ENCODE measurements around the gene ADRB1. TPM values are rescaled to one million over a fixed set of nuclear protein-coding genes. Genes with fewer than 3 reads are reported as not detected.

ADRB1 gene
- total RNA-seq, 1 experiment from 2014 or later = 2.3 TPM

DNA sequence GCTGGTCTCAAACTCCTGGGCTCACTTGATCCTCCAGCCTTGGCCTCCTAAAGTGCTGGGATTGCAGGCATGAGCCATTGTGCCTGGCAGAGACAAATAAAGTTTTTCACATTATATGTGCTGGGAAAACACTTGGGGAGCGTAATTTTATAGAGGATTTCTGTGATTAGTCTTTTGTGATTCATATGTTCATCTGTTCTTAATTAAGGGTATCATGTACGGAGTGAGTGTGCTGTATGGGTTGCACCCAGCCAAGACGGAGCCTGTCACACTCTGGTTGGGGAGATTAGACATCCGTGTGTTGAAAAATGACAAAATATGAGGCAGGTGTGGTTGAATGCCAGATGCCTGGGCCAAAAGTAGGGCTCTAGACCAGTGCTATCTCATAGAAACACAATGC is 10.3 kb downstream of the ADRB1 start:
- Mint-ChIP-seq H3K27ac (ENCODE audit: unreplicated experiment) (no peak overlapping the region), H3K4me1 (ENCODE audit: low read depth, unreplicated experiment) (no peaks in the 10 kb centered on the region), H3K36me3 (ENCODE audit: insufficient read depth, unreplicated experiment) (no peaks in the 10 kb centered on the region), H3K4me3 (ENCODE audit: unreplicated experiment) (no peak overlapping the region), H3K27me3 (ENCODE audit: insufficient read depth, unreplicated experiment) (peaks cover 7% of the 10 kb centered on the region), H3K9me3 (ENCODE audit: unreplicated experiment) (no peaks in the 10 kb centered on the region)
- ChIA-PET POLR2A (no interaction called here), CTCF (no interaction called here)
- no TSS peak for BruUV-seq (replicated peaks)
- no peaks in the 10 kb centered on the region for H3K9me3 ChIP-seq
- intact Hi-C loops (cut with micrococcal nuclease; ENCODE audit: unreplicated experiment) = no loop called here
- H3K27me3 ChIP-seq (replicated peaks; ENCODE audit: control insufficient read depth, insufficient read depth, low read length) = no peaks in the 10 kb centered on the region
- no peak overlapping the region for H3K4me3 ChIP-seq (ENCODE audit: low read depth, low read length)
- H3K4me1 ChIP-seq = no peaks in the 10 kb centered on the region
- TF ChIP-seq, protein P1, sequence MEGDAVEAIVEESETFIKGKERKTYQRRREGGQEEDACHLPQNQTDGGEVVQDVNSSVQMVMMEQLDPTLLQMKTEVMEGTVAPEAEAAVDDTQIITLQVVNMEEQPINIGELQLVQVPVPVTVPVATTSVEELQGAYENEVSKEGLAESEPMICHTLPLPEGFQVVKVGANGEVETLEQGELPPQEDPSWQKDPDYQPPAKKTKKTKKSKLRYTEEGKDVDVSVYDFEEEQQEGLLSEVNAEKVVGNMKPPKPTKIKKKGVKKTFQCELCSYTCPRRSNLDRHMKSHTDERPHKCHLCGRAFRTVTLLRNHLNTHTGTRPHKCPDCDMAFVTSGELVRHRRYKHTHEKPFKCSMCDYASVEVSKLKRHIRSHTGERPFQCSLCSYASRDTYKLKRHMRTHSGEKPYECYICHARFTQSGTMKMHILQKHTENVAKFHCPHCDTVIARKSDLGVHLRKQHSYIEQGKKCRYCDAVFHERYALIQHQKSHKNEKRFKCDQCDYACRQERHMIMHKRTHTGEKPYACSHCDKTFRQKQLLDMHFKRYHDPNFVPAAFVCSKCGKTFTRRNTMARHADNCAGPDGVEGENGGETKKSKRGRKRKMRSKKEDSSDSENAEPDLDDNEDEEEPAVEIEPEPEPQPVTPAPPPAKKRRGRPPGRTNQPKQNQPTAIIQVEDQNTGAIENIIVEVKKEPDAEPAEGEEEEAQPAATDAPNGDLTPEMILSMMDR (IDR thresholded peaks at IDR 0.05; ENCODE audit: insufficient read depth in 1 of 2, low read depth in 1 of 2, low read length in 1 of 2, severe bottlenecking in 1 of 2, unreplicated experiment in 1 of 2) = no peak
- DNase-seq = no peak
- no peaks in the 10 kb centered on the region for H3K36me3 ChIP-seq (ENCODE audit: control insufficient read depth, insufficient read depth, low read length)

DNA sequence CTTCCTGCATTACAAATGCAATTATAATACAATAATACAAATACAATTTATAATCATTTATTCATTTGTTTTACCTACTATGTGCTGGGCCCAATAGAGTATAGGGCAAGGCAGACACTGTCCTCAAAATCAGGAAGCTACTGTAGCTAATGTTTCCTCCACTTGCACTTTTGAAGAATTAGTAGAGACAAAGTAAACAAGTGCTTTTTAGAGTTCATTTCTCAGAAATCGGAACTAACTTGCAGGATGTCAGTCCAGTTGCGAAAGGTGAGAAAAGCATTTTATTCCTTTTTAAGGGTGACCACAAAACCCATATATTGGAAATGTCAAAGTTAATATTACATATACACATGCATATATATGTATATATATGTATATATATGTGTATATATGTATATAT is 14.2 kb downstream of the ADRB1 start:
- Mint-ChIP-seq H3K9me3 (ENCODE audit: unreplicated experiment) (no peaks in the 10 kb centered on the region), H3K4me3 (ENCODE audit: unreplicated experiment) (no peak overlapping the region), H3K36me3 (ENCODE audit: insufficient read depth, unreplicated experiment) (no peaks in the 10 kb centered on the region), H3K27ac (ENCODE audit: unreplicated experiment) (no peak overlapping the region), H3K27me3 (ENCODE audit: insufficient read depth, unreplicated experiment) (no peaks in the 10 kb centered on the region), H3K4me1 (ENCODE audit: low read depth, unreplicated experiment) (no peaks in the 10 kb centered on the region)
- Histone ChIP-seq H3K36me3 (ENCODE audit: control insufficient read depth, insufficient read depth, low read length) (no peaks in the 10 kb centered on the region), H3K4me3 (ENCODE audit: low read depth, low read length) (no peak overlapping the region), H3K27me3 (replicated peaks; ENCODE audit: control insufficient read depth, insufficient read depth, low read length) (no peaks in the 10 kb centered on the region), H3K9me3 (no peaks in the 10 kb centered on the region), H3K4me1 (no peaks in the 10 kb centered on the region)
- ChIA-PET CTCF (no interaction called here), POLR2A (no interaction called here)
- TF ChIP-seq, protein P1 (IDR thresholded peaks at IDR 0.05; ENCODE audit: insufficient read depth in 1 of 2, low read depth in 1 of 2, low read length in 1 of 2, severe bottlenecking in 1 of 2, unreplicated experiment in 1 of 2) = no peak
- intact Hi-C loops (cut with micrococcal nuclease; ENCODE audit: unreplicated experiment) = no loop called here
- BruUV-seq (replicated peaks) = no TSS peak
- no peak for DNase-seq

DNA sequence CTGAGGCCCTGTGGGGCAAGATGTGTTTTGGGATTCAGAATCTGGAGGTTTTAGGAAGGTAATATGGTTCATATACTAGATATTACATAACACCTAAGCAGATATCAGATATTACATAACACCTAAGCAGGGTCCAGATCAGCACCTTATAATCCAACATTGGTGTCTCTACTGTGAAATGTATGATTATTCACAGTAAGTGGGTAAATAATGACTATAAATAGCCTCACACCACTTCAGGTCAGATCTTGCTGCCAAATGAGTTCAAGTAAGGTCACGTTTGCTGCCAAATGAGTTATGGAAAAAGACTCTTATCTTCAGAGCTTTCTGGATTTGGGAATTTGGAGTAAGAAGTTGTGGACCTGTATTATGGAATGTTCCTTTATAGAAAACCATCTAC is 14.6 kb downstream of the ADRB1 start:
- ChIA-PET POLR2A (no interaction called here), CTCF (no interaction called here)
- no peaks in the 10 kb centered on the region for H3K36me3 ChIP-seq (ENCODE audit: control insufficient read depth, insufficient read depth, low read length)
- BruUV-seq (replicated peaks) = no TSS peak
- TF ChIP-seq, protein P1 (IDR thresholded peaks at IDR 0.05; ENCODE audit: insufficient read depth in 1 of 2, low read depth in 1 of 2, low read length in 1 of 2, severe bottlenecking in 1 of 2, unreplicated experiment in 1 of 2) = no peak
- Mint-ChIP-seq H3K27ac (ENCODE audit: unreplicated experiment) (no peak overlapping the region), H3K27me3 (ENCODE audit: insufficient read depth, unreplicated experiment) (no peaks in the 10 kb centered on the region), H3K4me1 (ENCODE audit: low read depth, unreplicated experiment) (no peaks in the 10 kb centered on the region), H3K4me3 (ENCODE audit: unreplicated experiment) (no peak overlapping the region), H3K9me3 (ENCODE audit: unreplicated experiment) (no peaks in the 10 kb centered on the region), H3K36me3 (ENCODE audit: insufficient read depth, unreplicated experiment) (no peaks in the 10 kb centered on the region)
- H3K27me3 ChIP-seq (replicated peaks; ENCODE audit: control insufficient read depth, insufficient read depth, low read length) = no peaks in the 10 kb centered on the region
- no peak for DNase-seq
- no peak overlapping the region for H3K4me3 ChIP-seq (ENCODE audit: low read depth, low read length)
- no peaks in the 10 kb centered on the region for H3K4me1 ChIP-seq
- no peaks in the 10 kb centered on the region for H3K9me3 ChIP-seq
- intact Hi-C loops (cut with micrococcal nuclease; ENCODE audit: unreplicated experiment) = no loop called here

Data from Caco-2 (cell line).